Endodermal cell (in vitro differentiated cells): ENCODE measurements around the gene SOSTDC1. TPM values are rescaled to one million over a fixed set of nuclear protein-coding genes. Genes with fewer than 3 reads are reported as not detected.

ENCODE experiments used
- DNase-seq: peaks from one replicate; pipeline ENCODE4 v3.0.0-alpha.2; 2017
- H3K27ac ChIP-seq: 2 replicates; pipeline ENCODE4 v1.5.1; 2013; ENCODE audit warnings: mild to moderate bottlenecking, low read depth, low read length, moderate library complexity
- H3K27me3 ChIP-seq: 2 replicates; pipeline ENCODE4 v1.6.1; 2013; ENCODE audit warnings: mild to moderate bottlenecking, low read length, moderate library complexity; ENCODE audit not compliant: insufficient read depth, control insufficient read depth, poor library complexity, severe bottlenecking
- H3K36me3 ChIP-seq: 2 replicates; pipeline ENCODE4 v1.7.0; 2013; ENCODE audit warnings: mild to moderate bottlenecking, low read length, moderate library complexity; ENCODE audit not compliant: control insufficient read depth, insufficient read depth
- H3K4me1 ChIP-seq: one replicate; pipeline ENCODE4 v1.7.0; 2013; ENCODE audit warnings: low read length; ENCODE audit not compliant: control insufficient read depth, insufficient read depth
- H3K4me3 ChIP-seq: 2 replicates; pipeline ENCODE4 v1.5.1; 2013; ENCODE audit warnings: mild to moderate bottlenecking, low read length, moderate library complexity
- H3K9ac ChIP-seq: 2 replicates; pipeline ENCODE4 v1.6.1; 2013; ENCODE audit warnings: mild to moderate bottlenecking, low read length, moderate library complexity; ENCODE audit not compliant: poor library complexity, severe bottlenecking; ENCODE audit errors: extremely low read depth
- H3K9me3 ChIP-seq: 2 replicates; pipeline ENCODE4 v1.6.1; 2013; ENCODE audit warnings: mild to moderate bottlenecking, low read length, moderate library complexity; ENCODE audit not compliant: control insufficient read depth
- H3K27ac Mint-ChIP-seq: 2 replicates; pipeline ENCODE4 v1.8.0; 2020; ENCODE audit warnings: mixed read lengths
- H3K27me3 Mint-ChIP-seq: 2 replicates; pipeline ENCODE4 v1.8.0; 2021; ENCODE audit warnings: mild to moderate bottlenecking, mixed read lengths; ENCODE audit not compliant: insufficient read depth
- H3K36me3 Mint-ChIP-seq: 2 replicates; pipeline ENCODE4 v1.8.0; 2020; ENCODE audit warnings: low read depth, mixed read lengths
- H3K4me1 Mint-ChIP-seq: 2 replicates; pipeline ENCODE4 v1.8.0; 2020; ENCODE audit warnings: mixed read lengths
- H3K4me3 Mint-ChIP-seq: 2 replicates; pipeline ENCODE4 v1.8.0; 2020; ENCODE audit warnings: mild to moderate bottlenecking, moderate library complexity, mixed read lengths
- H3K9me3 Mint-ChIP-seq: 2 replicates; pipeline ENCODE4 v1.8.0; 2020; ENCODE audit warnings: mild to moderate bottlenecking, mixed read lengths
- CTCF ChIP-seq: fragments of 200-600 bp; sonication (generic); conservative IDR thresholded peaks from 2 replicates; pipeline ENCODE4 v1.5.0; 2021; ENCODE audit warnings: antibody characterized with exemption, mild to moderate bottlenecking
- WGBS, 2 experiments: methylation state at CpG; one replicate each; pipeline versions ENCODE4 v1.1.5 to v1.1.7; 2013; ENCODE audit warnings: missing lambda C conversion rate in 2 of 2, mixed read lengths in 1 of 2; ENCODE audit not compliant: insufficient coverage in 1 of 2, insufficient read length in 1 of 2; 5-methylcytosine and 5-hydroxymethylcytosine counted together
- total RNA-seq, 2 donors: library from RNA; stranded (reverse); fragmentation: NEBNext Ultra II Directional in 1 of 2; extraction: Animal tissue kit (Norgen Biotek cat#: 25700) in 1 of 2; gene quantifications; 2 replicates in 1 of 2; 3 replicates in 1 of 2; pipeline ENCODE4 v1.2.1, GENCODE V29; 2021

The SOSTDC1 gene
- total RNA-seq, 2 donors from 2014 or later = 0.13 to 0.29 TPM

- no peaks in the 10 kb centered on the region for H3K9me3 Mint-ChIP-seq
- Histone ChIP-seq H3K9me3 (no peaks in the 10 kb centered on the region), H3K9ac (no peak overlapping the region), H3K4me1 (peaks cover 6% of the 10 kb centered on the region), H3K36me3 (no peaks in the 10 kb centered on the region), H3K4me3 (no peak overlapping the region), H3K27ac (no peak overlapping the region), H3K27me3 (no peaks in the 10 kb centered on the region)
- H3K27me3 Mint-ChIP-seq = no peaks in the 10 kb centered on the region
- no peak overlapping the region for H3K4me3 Mint-ChIP-seq
- TF ChIP-seq CTCF = no peak
- H3K4me1 Mint-ChIP-seq = peaks cover 5% of the 10 kb centered on the region
- H3K27ac Mint-ChIP-seq = no peak overlapping the region
- no peak for DNase-seq
- no peaks in the 10 kb centered on the region for H3K36me3 Mint-ChIP-seq
Observed at GRCh38 chr7:16428182-16428581, 37.4 kb downstream of the SOSTDC1 start.

GRCh38 chr7:16423761-16424160 lies 41.8 kb downstream of the SOSTDC1 start:
- Mint-ChIP-seq H3K9me3 (no peaks in the 10 kb centered on the region), H3K4me3 (no peak overlapping the region), H3K36me3 (no peaks in the 10 kb centered on the region), H3K4me1 (peaks cover 23% of the 10 kb centered on the region), H3K27ac (no peak overlapping the region), H3K27me3 (peaks cover 4% of the 10 kb centered on the region)
- no peak overlapping the region for H3K9ac ChIP-seq
- peaks cover 3% of the 10 kb centered on the region for H3K4me1 ChIP-seq
- DNase-seq = no peak
- no peaks in the 10 kb centered on the region for H3K27me3 ChIP-seq
- no CpG with 5 or more reads among the region's 1 CpG for WGBS, 2 experiments
- no peaks in the 10 kb centered on the region for H3K9me3 ChIP-seq
- no peak for TF ChIP-seq CTCF
- H3K27ac ChIP-seq = no peak overlapping the region
- no peak overlapping the region for H3K4me3 ChIP-seq
- no peaks in the 10 kb centered on the region for H3K36me3 ChIP-seq

DNA sequence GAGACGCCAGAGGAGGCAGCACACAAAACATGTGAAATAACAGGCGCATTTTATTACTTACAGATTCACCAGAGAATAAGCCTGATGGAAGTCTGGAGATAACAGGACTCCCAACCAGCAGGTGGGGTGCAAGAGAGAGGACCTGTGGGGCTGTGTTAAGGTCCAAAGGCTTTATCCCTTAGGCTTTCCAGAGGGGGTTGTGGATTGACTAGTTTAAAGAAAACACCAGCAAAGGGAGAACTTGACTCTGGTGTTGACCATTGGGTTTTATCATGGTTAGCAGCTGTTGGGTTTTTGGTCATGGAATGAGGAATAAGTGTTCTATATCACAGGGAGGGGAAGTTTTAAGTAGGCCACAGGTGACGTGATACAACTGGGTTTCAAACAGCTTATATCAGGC lies 42.6 kb downstream of the SOSTDC1 start:
- Mint-ChIP-seq H3K9me3 (no peaks in the 10 kb centered on the region), H3K27me3 (peaks cover 4% of the 10 kb centered on the region), H3K36me3 (no peaks in the 10 kb centered on the region), H3K27ac (no peak overlapping the region), H3K4me3 (no peak overlapping the region), H3K4me1 (peaks cover 23% of the 10 kb centered on the region)
- H3K27ac ChIP-seq = no peak overlapping the region
- H3K36me3 ChIP-seq = no peaks in the 10 kb centered on the region
- 89% methylated on average over 3 of the region's 3 CpGs; no CpG with 5 or more reads in 1 of the 2 experiments for WGBS, 2 experiments
- no peaks in the 10 kb centered on the region for H3K4me1 ChIP-seq
- no peak overlapping the region for H3K9ac ChIP-seq
- no peak overlapping the region for H3K4me3 ChIP-seq
- no peaks in the 10 kb centered on the region for H3K27me3 ChIP-seq
- DNase-seq = no peak
- peak; percentile 47 for TF ChIP-seq CTCF
- H3K9me3 ChIP-seq = peaks cover 8% of the 10 kb centered on the region
